Keratinocyte (primary cell): ENCODE results near the gene SYNE2. TPM values are rescaled to one million over a fixed set of nuclear protein-coding genes. Genes with fewer than 3 reads are reported as not detected.

Source experiments
- DNase-seq: peaks from one replicate; pipeline ENCODE4 v3.0.0-alpha.2; 2011; ENCODE audit warnings: low read depth, missing footprints, low spot score
- FAIRE-seq: peaks from 2 replicates; lab custom pipeline; 2011; peaks lifted over from hg19 to GRCh38; lab: Jason Lieb, UNC
- H2AFZ ChIP-seq: 2 replicates; pipeline ENCODE4 v1.6.0; 2012; ENCODE audit warnings: low read length, control low read depth, inconsistent platforms; ENCODE audit not compliant: control insufficient read depth
- H3K27ac ChIP-seq: 2 replicates; pipeline ENCODE4 v1.5.1; 2011; ENCODE audit warnings: low read length; ENCODE audit not compliant: control insufficient read depth, insufficient read depth
- H3K27me3 ChIP-seq: 3 replicates; pipeline ENCODE4 v1.6.0; 2011; ENCODE audit warnings: low read length; ENCODE audit not compliant: control insufficient read depth, insufficient read depth; ENCODE audit errors: extremely low read depth
- H3K36me3 ChIP-seq, 2 experiments: 2 replicates in 1 of 2; 3 replicates in 1 of 2; pipeline ENCODE4 v1.5.1; 2011; ENCODE audit warnings: low read length in 2 of 2, mild to moderate bottlenecking in 1 of 2; ENCODE audit not compliant: control insufficient read depth in 2 of 2, insufficient read depth in 2 of 2; ENCODE audit errors: extremely low read depth in 1 of 2
- H3K4me1 ChIP-seq: 3 replicates; pipeline ENCODE4 v1.5.1; 2011; ENCODE audit warnings: low read length; ENCODE audit not compliant: control insufficient read depth, insufficient read depth; ENCODE audit errors: extremely low read depth
- H3K4me2 ChIP-seq: 3 replicates; pipeline ENCODE4 v1.6.0; 2011; ENCODE audit warnings: low read depth, low read length; ENCODE audit not compliant: control insufficient read depth, insufficient read depth; ENCODE audit errors: extremely low read depth
- H3K4me3 ChIP-seq, 3 experiments: fragments of 200-600 bp in 1 of 3; sonication (generic) in 1 of 3; 2 replicates in 2 of 3; 3 replicates in 1 of 3; pipeline ENCODE4 v1.5.1; 2011 to 2016; ENCODE audit warnings: low read length in 3 of 3, mild to moderate bottlenecking in 3 of 3, control low read depth in 2 of 3, inconsistent platforms in 1 of 3, low read depth in 1 of 3, mixed read lengths in 1 of 3, mixed run types in 1 of 3, moderate library complexity in 1 of 3; ENCODE audit not compliant: control insufficient read depth in 2 of 3, insufficient read depth in 2 of 3; ENCODE audit errors: extremely low read depth in 1 of 3
- H3K79me2 ChIP-seq: 2 replicates; pipeline ENCODE4 v1.6.0; 2012; ENCODE audit warnings: low read length; ENCODE audit not compliant: control insufficient read depth, insufficient read depth
- H3K9ac ChIP-seq: 3 replicates; pipeline ENCODE4 v1.6.0; 2011; ENCODE audit warnings: low read length; ENCODE audit not compliant: control insufficient read depth, insufficient read depth; ENCODE audit errors: extremely low read depth
- H3K9me1 ChIP-seq: 3 replicates; pipeline ENCODE4 v1.6.0; 2011; ENCODE audit warnings: low read length; ENCODE audit not compliant: control insufficient read depth, insufficient read depth; ENCODE audit errors: extremely low read depth
- H3K9me3 ChIP-seq: 2 replicates; pipeline ENCODE4 v1.5.1; 2012; ENCODE audit warnings: low read depth, low read length; ENCODE audit not compliant: control insufficient read depth
- H4K20me1 ChIP-seq: 3 replicates; pipeline ENCODE4 v1.6.0; 2011; ENCODE audit warnings: low read length; ENCODE audit not compliant: control insufficient read depth, insufficient read depth; ENCODE audit errors: extremely low read depth
- EZH2 ChIP-seq: IDR thresholded peaks from one replicate; pipeline ENCODE4 v1.6.1; 2012; ENCODE audit warnings: inconsistent platforms, mild to moderate bottlenecking, low read length, moderate library complexity
- dilution Hi-C: fragments of 300-500 bp; cut with MboI; formaldehyde crosslinking; loops from one replicate; pipeline ENCODE4 v1.7.0; 2020; ENCODE audit warnings: low sequenced_read_pairs; ENCODE audit not compliant: extremely low pct_ligation_motif_present
- polyA plus RNA-seq, 5 experiments: library from polyadenylated mRNA; depleted of rRNA in 3 of 5; stranded (reverse) in 3 of 5; stranded (forward) in 1 of 5; unstranded in 1 of 5; fragments of >200 nt; gene quantifications; 1 replicate in 1 of 5; 2 replicates in 3 of 5; 3 replicates in 1 of 5; pipeline versions ENCODE4 v1.2.1 to v1.2.3, GENCODE V29; 2011 to 2012; ENCODE audit warnings: missing spikeins in 2 of 5, low read depth in 1 of 5, low replicate concordance in 1 of 5
- TF ChIP-seq, protein P1 (sequence below), 3 experiments: IDR thresholded peaks in 1 of 3; conservative IDR thresholded peaks in 1 of 3; optimal IDR thresholded peaks in 1 of 3; 2 replicates in 2 of 3; 3 replicates in 1 of 3; pipeline versions ENCODE3 to v1.5.1; 2011; ENCODE audit warnings: low read length in 3 of 3, mild to moderate bottlenecking in 3 of 3, moderate library complexity in 2 of 3, control low read depth in 1 of 3, inconsistent platforms in 1 of 3; ENCODE audit not compliant: insufficient read depth in 2 of 3; ENCODE audit errors: extremely low read depth in 1 of 3

The SYNE2 gene
- polyA plus RNA-seq, 1 donor (not counting 4 experiments of a cell fraction or from before 2014, with no cell fraction given), result 9.9 TPM

DNA sequence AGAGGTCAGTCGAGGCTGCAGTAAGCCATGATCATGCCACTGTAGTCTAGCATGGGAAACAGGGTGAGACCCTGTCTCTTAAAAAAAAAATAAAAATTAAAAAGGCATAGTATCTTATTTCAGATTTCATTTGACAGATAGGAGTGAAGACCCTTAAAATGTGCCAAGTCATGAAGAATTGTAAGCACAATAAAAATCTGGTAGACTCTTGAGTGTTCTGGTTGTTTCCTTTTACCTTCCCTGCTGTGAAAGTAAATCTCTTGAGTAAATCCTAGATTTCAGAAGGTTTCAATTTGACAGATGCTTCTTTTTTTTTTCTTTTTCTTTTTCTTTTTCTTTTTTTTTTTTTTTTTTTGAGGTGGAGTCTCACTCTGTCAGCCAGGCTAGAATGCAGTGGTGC, 332.4 kb downstream of the SYNE2 start:
- no peak for FAIRE-seq
- Histone ChIP-seq H4K20me1 (no peaks in the 10 kb centered on the region), H3K9me3 (no peaks in the 10 kb centered on the region), H3K4me3 (no peak overlapping the region), H3K4me2 (no peak overlapping the region), H3K9ac (no peak overlapping the region), H3K27me3 (no peaks in the 10 kb centered on the region), H3K4me1 (no peaks in the 10 kb centered on the region), H3K27ac (no peak overlapping the region), H2AFZ (no peak overlapping the region), H3K36me3 (peaks cover 2% of the 10 kb centered on the region in 2 experiments), H3K9me1 (peaks cover 2% of the 10 kb centered on the region), H3K79me2 (no peaks in the 10 kb centered on the region)
- dilution Hi-C loops, result no loop called here
- TF ChIP-seq EZH2, result no peak
- TF ChIP-seq, protein P1, sequence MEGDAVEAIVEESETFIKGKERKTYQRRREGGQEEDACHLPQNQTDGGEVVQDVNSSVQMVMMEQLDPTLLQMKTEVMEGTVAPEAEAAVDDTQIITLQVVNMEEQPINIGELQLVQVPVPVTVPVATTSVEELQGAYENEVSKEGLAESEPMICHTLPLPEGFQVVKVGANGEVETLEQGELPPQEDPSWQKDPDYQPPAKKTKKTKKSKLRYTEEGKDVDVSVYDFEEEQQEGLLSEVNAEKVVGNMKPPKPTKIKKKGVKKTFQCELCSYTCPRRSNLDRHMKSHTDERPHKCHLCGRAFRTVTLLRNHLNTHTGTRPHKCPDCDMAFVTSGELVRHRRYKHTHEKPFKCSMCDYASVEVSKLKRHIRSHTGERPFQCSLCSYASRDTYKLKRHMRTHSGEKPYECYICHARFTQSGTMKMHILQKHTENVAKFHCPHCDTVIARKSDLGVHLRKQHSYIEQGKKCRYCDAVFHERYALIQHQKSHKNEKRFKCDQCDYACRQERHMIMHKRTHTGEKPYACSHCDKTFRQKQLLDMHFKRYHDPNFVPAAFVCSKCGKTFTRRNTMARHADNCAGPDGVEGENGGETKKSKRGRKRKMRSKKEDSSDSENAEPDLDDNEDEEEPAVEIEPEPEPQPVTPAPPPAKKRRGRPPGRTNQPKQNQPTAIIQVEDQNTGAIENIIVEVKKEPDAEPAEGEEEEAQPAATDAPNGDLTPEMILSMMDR (optimal IDR thresholded peaks at IDR 0.05 in 1 of 3, IDR thresholded peaks at IDR 0.05 in 1 of 3, conservative IDR thresholded peaks at IDR 0.05 in 1 of 3; ENCODE audit: extremely low read depth in 1 of 3, insufficient read depth in 2 of 3, low read length in 3 of 3), result no peak
- DNase-seq, result no peak

DNA sequence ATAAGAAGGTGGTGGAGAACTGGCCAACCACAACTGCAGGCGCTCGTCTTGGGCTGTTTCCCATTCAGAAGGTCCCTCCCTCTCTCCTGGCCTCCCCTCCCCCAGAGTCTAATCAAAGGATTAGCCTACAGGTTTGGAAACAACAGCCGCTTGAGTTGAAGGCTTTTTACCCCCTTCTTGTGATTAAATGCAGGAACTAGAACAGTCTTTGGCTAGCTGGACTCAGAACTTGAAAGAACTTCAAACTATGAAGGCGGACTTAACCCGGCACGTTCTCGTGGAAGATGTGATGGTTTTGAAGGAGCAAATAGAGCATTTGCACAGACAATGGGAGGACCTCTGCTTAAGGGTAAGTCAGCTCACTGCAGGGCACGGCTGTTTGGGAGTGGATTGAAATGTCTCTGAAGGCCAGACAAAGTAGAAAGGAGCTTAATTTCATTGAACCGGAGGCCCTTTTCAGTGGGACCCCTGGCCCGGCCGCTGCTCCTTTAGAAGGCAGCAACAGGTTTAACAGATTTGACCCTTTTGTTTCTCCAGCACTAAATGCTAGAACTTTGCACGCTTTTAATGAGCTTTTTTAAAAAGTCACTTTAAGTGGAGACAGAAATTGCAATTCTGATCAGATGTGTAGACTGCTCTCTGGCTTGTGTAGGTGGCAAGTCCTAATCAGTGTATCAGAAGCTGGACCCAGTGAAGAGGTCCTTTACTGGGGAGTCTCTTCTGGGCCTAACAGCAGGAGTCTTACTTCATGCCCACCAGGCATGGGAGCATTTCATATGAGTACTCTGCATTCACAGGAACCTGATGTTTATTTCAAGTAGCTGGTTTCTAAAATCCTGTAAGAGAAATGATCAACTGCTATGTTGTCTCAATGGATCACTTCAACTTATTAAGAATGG, 333.7 kb downstream of the SYNE2 start:
- dilution Hi-C loops, result no loop called here
- Histone ChIP-seq H4K20me1 (no peaks in the 10 kb centered on the region), H3K36me3 (peaks cover 2% of the 10 kb centered on the region in 2 experiments), H3K9me1 (peaks cover 2% of the 10 kb centered on the region), H3K27ac (no peak overlapping the region), H3K9ac (no peak overlapping the region), H3K4me3 (no peak overlapping the region), H3K79me2 (no peaks in the 10 kb centered on the region), H3K9me3 (no peaks in the 10 kb centered on the region), H3K4me2 (no peak overlapping the region), H3K4me1 (no peaks in the 10 kb centered on the region), H2AFZ (no peak overlapping the region), H3K27me3 (no peaks in the 10 kb centered on the region)
- FAIRE-seq (no peak), DNase-seq (no peak)
- TF ChIP-seq EZH2, result no peak
- TF ChIP-seq, protein P1 (optimal IDR thresholded peaks at IDR 0.05 in 1 of 3, IDR thresholded peaks at IDR 0.05 in 1 of 3, conservative IDR thresholded peaks at IDR 0.05 in 1 of 3; ENCODE audit: extremely low read depth in 1 of 3, insufficient read depth in 2 of 3, low read length in 3 of 3), result no peak
